HG02938 (cell line): Measurements from ENCODE around the gene KCTD7.
"Not testable (repeated sequence)": the region's sequence is repeated elsewhere in the genome, so short reads cannot be mapped to it uniquely, and the experiment has no call there.

Experiments used
- ATAC-seq: cut with Tn5 transposase; IDR thresholded peaks from one replicate; pipeline ENCODE4 v1.9.1; 2021; ENCODE audit warnings: mild to moderate bottlenecking, moderate library complexity; ENCODE audit not compliant: unreplicated experiment

The KCTD7 gene

GRCh38 chr7:66615699-66616098 is 13.0 kb upstream of the KCTD7 start:
- no peak for ATAC-seq

GRCh38 chr7:66617295-66617694 is 11.4 kb upstream of the KCTD7 start:
- no peak for ATAC-seq

GRCh38 chr7:66619341-66619948 is 9.2 kb upstream of the KCTD7 start:
- not testable (repeated sequence) for ATAC-seq

GRCh38 chr7:66626331-66626934 is 2.2 kb upstream of the KCTD7 start:
- no peak for ATAC-seq

GRCh38 chr7:66627151-66627681 is 1.5 kb upstream of the KCTD7 start:
- no peak for ATAC-seq

GRCh38 chr7:66627881-66628360 is 760 bp upstream of the KCTD7 start:
- ATAC-seq: peak; percentile 5

- no peak for ATAC-seq
Measured at GRCh38 chr7:66629222-66630062, 761 bp downstream of the KCTD7 start.

GRCh38 chr7:66630531-66630930 is 1.9 kb downstream of the KCTD7 start:
- ATAC-seq: no peak

GRCh38 chr7:66631471-66631870 is 2.8 kb downstream of the KCTD7 start:
- no peak for ATAC-seq

- no peak for ATAC-seq
Measured at GRCh38 chr7:66634816-66635215, 6.1 kb downstream of the KCTD7 start.

GRCh38 chr7:66635322-66635981 is 6.8 kb downstream of the KCTD7 start:
- ATAC-seq: not testable (repeated sequence)

GRCh38 chr7:66635982-66636546 is 7.4 kb downstream of the KCTD7 start:
- not testable (repeated sequence) for ATAC-seq

- ATAC-seq: no peak
Measured at GRCh38 chr7:66638309-66639099, 9.8 kb downstream of the KCTD7 start.

- no peak for ATAC-seq
Measured at GRCh38 chr7:66639773-66640172, 11.1 kb downstream of the KCTD7 start.

GRCh38 chr7:66640802-66641525 is 12.3 kb downstream of the KCTD7 start:
- ATAC-seq: no peak

- ATAC-seq: no peak
Measured at GRCh38 chr7:66641526-66641871, 12.8 kb downstream of the KCTD7 start.

GRCh38 chr7:66642186-66642585 is 13.5 kb downstream of the KCTD7 start:
- no peak for ATAC-seq

GRCh38 chr7:66642932-66643331 is 14.3 kb downstream of the KCTD7 start:
- ATAC-seq: no peak

GRCh38 chr7:66643395-66643794 is 14.7 kb downstream of the KCTD7 start:
- ATAC-seq: no peak
